Fibroblast of skin of back (primary cell): ENCODE data around the gene HMOX1. TPM values are rescaled to one million over a fixed set of nuclear protein-coding genes. Genes with fewer than 3 reads are reported as not detected.

Experiments
- DNase-seq: peaks from one replicate; pipeline ENCODE4 v3.0.0-alpha.2; 2013
- polyA plus RNA-seq, 2 experiments: library from polyadenylated mRNA; unstranded; fragments of 120-200 nt; gene quantifications; one replicate each; pipeline ENCODE4 v1.2.1, GENCODE V29; 2013; ENCODE audit not compliant: insufficient read length in 2 of 2

The HMOX1 gene, protein sequence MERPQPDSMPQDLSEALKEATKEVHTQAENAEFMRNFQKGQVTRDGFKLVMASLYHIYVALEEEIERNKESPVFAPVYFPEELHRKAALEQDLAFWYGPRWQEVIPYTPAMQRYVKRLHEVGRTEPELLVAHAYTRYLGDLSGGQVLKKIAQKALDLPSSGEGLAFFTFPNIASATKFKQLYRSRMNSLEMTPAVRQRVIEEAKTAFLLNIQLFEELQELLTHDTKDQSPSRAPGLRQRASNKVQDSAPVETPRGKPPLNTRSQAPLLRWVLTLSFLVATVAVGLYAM
- 11.3 TPM for polyA plus RNA-seq (2013, experiment 1 of 2; ENCODE audit: insufficient read length)
- 6.2 TPM for polyA plus RNA-seq (2013, experiment 2 of 2; ENCODE audit: insufficient read length)

DNA sequence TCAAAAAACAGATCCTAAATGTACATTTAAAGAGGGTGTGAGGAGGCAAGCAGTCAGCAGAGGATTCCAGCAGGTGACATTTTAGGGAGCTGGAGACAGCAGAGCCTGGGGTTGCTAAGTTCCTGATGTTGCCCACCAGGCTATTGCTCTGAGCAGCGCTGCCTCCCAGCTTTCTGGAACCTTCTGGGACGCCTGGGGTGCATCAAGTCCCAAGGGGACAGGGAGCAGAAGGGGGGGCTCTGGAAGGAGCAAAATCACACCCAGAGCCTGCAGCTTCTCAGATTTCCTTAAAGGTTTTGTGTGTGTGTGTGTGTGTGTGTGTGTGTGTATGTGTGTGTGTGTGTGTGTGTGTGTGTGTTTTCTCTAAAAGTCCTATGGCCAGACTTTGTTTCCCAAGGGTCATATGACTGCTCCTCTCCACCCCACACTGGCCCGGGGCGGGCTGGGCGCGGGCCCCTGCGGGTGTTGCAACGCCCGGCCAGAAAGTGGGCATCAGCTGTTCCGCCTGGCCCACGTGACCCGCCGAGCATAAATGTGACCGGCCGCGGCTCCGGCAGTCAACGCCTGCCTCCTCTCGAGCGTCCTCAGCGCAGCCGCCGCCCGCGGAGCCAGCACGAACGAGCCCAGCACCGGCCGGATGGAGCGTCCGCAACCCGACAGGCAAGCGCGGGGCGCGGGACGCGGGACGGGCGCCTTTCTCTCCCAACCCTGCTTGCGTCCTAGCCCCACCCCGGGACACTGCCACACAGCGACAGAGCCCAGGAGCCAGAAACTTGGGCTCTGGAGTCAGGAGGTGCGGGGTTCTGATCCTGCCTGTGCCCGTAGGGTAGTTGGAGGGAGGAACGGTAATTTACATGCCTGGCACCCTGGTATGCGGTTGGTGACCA is at the start of gene HMOX1:
Gene HMOX1 (plus strand): TSS at position 560 of the 887 bp plus-strand sequence. CDS start 78 bp downstream, at position 638.
- peak; percentile 88 for DNase-seq

DNA sequence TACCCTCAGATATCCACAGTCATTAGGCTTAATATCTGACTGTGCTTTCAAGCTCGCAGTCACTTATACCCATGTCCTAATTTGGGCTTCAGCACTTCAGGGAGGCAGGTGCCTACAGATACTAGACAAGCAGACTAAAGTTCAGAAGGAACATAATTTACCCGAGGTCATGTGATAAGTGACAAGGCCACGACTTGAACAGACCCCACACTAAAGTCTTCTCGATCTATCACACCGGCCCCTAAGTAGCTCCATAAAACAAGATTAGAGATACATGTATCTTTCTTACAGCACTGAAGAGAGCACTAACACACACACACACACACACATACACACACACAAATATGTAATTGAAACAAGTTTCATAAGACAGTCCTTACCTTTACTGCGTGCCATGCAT is 48.6 kb upstream of the HMOX1 start:
- DNase-seq: no peak

DNA sequence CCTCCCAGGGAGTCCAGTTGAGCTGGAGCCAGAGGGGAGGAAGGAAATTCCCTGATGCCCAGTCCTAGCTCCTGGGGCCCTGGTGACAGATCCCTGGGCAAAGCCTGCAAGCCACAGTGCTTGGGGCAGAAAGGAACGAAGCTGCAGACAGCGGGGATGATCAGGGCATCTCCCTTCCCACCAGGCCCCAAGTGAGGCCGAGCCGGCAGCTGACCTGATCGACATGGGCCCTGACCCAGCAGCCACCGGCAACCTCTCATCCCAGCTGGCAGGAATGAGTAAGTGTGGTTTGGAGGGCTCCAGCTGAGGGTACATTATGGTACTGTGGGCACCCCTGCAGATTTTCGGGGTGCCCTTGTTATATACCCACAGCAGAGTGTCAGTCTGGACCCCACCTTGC is 47.7 kb upstream of the HMOX1 start:
- DNase-seq: no peak

DNA sequence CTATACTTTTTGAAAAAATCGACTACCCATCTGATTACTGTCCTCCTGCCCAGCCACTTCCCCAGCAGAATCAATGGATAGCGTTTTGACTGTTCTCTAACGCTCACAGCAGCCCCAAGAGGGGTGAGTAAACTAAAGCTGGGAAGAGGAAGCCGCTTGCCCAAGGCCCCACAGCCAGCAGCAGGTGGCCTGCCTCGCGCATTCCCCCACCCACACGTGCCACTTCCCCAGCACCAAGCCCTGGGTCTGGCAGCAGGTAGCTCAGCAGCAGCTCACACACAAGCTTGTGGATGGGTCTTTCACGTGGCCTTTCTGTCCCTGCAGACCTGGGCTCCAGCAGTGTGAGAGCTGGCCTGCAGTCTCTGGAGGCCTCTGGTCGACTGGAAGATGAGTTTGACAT is 46.9 kb upstream of the HMOX1 start:
- DNase-seq: no peak

DNA sequence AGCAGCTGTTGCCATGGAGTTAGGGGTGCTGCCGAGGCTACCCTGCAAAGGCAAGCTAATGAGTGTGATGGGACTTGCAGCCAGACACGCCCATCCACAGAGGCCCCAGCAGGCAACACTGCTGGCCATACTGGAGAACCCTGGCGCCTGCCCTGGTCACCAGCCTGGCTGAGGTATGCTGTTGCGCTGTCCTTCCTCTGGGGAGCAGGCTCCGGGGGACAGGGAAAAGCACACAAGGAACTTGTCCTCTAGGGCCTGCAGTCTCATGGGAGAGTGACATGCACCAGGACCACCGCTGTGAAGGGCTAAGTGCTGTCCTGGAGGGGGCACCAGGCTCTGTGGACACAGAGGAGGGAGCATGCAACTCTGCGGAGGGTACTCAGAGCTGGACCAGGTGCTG is 45.4 kb upstream of the HMOX1 start:
- DNase-seq: no peak

DNA sequence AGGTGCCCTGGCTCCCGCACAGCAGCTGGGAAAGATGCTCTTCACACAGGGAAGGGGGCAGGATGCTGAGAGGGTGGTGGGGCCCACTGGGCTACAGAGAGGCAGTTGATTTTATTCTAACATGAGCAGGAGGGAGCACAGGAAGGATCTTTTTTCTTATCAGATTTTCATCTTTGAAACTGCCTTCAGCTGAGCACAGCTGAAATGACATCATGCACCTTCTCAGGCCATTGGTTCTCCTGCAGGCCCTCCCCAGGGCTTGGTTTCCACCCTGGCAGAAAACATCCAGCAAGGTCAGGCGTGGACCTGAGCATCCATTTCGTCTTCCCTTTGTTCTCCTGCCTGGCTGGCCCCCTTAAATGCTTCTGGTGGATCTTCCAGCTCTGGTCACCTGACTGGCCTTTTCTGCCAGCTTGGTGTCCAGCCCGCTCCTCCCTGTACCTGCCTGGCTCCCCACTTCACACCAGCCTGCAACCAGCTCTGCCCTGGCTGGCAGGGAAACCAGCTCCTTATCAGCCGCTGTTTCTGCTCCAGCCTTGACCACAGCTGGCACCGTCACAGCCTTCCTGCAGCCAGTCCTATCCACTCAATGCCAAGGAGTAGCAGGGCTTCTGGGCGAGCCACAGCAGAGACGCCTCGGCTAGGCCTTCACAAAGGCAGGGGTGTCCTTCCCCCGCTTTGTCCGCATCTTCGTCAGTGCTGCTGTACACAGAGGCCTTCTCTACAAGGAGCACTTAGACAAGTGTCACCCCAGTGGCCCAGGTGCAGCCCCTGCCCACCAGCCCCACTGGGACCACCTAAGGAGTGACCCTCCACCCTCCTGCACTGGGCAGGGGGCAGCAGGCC is 44.7 kb upstream of the HMOX1 start:
- DNase-seq: no peak

DNA sequence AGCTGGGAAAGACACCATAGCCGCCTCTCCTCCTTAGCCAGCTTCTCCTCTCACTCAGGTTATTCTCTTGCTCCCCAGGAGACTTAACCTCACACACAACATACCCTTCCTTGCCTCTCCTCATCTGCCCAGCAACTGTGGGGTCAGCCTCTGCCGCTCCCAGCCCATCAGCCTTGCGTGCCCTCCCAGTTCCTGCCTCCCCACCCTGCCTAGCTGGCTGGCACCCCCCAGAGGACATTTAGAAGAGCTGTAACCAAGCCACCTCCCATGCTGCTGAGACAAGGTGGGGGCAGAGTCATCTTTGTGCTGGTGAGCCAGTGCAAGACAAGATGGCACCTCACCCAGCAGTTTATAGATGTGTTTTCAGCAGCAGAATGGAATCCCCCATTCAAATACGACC is 43.0 kb upstream of the HMOX1 start:
- DNase-seq: no peak

DNA sequence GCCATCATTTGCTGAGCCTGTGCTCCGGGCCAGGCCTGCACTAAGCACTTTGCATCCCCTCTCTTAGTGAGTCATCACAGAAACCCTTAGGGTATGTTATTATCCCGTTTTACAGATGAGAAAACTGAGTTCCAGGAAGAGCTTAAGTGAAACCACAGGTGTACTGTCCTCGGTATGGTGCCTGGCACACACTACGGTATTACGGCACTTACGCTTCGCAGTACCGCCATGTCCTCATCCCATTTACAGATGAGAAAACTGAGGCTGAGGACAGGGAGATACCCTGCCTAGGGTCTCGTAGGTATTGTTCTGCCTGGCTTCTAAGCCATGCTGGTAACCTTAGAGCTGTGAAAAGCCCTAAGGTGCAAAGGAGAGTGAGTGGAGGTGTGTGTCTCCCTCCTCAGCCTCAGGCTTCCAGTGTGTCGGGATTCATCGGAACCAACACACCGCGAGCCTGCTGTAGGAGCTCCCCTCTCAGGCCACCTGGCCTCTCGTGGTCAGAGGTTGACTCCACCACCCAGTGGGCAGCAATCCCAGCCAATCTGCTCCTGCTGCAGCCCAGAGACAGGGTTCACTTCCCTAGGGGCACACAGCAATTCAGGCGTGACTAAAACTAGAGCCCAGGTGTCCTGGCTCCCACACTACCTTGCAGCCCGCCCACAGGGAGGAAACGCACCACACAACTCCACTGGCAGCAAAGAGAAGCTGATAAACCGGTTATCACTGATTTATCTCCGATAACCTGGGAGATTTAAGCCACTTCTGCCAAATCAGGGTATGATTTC is 39.6 kb upstream of the HMOX1 start:
- DNase-seq: no peak

DNA sequence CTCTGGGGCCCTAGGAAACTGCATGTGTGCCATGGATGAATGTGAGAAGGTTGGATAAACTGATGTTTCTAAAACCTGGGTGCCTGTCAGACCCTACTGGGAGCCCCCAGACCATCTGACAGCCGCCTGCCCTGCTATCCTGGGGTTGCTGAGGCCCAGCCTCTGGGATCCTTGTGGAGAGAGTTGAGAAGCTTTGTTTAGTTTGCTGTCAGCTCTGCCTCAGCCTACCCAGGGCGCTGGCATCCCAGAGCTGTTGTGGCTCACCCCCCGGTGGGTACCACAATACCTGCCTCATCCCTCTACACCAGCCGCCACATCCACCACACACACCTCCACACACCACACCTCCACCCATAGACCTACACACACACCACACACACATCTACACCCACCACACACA is 38.5 kb upstream of the HMOX1 start:
- no peak for DNase-seq

DNA sequence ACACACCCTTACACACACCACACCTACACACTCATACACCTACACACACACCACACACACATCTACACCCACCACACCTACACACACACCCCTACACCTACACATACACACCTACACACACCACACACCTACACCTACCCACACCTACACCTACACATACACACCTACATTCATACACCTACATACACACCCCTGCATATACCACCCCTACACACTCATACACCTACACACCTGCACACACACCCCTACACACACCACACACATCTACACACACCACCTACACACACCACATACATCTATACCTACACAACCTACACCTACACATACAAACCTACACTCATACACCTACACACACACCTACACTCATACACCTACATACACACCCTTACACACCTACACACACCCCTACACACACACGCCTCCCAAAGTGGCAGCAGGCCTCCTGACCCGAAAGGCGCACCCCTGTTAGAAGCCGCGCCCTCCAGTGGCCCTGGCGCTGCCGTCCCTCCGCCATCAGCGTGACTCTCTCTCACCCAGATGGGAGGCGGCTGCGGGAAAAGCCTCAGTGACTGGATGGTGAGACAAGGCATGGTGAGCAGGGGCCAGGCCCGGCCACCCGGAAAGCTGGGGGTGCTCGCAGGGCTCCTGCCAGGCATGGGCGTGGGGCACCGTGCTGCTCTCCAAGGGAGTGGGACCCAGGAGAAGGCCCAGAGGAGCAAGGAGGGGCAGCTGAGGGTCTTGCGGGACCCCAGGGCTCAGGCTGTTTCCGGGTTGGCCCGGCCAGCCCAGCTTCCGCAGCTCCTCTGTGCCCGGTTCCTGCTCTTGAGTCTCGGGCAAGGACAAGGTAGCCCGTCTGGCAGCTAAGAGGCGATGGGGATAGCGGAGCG is 37.0 kb upstream of the HMOX1 start:
- no peak for DNase-seq

DNA sequence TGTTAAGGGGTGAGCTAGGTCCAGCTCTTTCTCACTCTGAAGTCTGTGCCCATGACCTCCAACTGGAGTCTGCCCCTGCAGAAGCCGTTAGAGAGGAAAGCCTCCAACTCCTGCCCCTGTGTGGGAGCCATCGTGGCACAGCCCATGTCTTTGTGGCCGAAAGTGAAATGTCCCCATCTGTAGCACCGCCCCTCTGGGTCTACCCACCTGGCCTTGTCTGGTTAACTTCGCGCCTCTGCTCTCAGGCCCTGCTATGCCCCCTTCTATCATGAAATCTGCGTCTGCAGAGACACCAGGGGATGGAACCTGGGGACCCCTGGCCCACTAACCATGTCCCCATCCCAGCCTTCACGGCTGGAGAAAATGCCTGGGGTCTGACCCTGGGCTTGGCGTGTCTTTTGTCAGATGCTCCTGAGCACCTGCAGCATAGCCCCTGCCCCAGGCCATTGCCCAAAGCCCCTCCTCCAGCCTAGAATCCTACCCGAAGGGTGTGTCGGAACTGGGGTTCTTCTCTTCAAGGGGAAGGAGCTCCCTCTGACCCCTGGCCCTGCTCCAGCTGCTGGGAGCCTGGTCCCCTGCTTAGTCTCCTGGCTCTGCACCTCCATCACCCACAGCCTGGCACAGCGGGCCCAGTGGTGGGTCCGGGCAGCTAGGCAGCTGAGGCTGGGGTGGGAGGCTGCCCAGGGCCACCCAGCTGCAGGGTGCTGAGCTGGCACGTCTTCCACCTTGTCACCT is 35.8 kb upstream of the HMOX1 start:
- no peak for DNase-seq

DNA sequence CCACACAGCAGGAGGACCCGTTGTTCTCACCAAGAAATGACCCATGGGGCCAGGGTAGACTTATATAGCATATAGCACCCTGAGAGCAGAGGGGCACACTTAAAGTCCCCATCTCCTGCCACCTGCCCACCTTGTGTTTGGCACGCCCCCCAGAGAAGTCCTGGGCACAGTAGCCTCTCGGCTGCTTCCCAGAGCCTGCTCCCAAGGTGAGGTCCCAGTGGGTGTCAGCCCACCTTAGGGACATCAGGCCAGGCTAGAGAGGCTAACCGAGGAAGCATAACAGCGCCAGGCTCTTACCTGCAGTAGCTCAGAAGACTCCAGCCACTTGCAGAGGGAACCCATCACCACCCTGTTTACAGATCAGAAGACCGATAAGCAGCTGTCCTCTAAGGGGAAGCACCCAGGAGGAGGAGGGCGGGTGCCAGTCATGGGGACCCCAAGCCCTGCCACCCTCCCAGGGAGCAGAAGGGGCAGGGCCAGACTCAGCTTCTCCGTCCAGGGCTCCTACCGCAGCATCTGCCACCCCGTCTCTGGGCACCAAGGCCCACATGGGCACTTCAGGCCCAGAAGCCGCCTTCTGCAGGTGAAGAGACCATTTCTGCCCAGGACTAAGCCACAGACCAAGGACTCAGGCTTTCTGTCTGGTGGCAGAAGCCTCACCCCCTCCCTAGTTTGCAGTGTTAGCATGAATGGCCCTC is 34.9 kb upstream of the HMOX1 start:
- DNase-seq: no peak

DNA sequence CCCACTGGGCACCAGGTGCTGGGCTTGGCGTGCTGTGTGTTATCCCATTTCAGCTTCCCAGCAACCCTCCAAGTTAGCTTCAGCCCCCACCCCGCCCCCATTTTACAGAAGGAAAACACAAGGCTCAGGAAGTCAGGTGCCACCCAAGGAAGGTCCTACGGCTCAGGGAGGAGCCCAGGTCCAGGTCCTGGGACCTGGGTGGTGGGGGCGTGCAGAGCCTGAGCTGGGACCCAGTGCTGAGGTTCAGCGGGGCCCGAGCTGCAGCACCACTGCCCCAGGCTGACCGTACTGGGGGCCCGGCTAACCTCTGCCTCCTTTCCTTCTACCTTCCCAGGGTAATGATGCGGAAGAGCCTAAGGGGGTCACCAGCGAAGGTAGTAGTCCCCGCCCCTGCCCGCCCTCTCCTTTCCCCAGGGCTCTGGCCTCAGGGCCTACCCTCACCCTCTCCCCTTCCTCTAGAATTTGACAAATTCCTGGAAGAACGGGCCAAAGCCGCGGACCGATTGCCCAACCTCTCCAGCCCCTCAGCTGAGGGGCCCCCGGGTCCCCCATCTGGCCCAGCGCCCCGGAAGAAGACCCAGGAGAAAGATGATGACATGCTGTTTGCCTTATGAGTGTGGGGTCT is 34.2 kb upstream of the HMOX1 start:
- DNase-seq: no peak

DNA sequence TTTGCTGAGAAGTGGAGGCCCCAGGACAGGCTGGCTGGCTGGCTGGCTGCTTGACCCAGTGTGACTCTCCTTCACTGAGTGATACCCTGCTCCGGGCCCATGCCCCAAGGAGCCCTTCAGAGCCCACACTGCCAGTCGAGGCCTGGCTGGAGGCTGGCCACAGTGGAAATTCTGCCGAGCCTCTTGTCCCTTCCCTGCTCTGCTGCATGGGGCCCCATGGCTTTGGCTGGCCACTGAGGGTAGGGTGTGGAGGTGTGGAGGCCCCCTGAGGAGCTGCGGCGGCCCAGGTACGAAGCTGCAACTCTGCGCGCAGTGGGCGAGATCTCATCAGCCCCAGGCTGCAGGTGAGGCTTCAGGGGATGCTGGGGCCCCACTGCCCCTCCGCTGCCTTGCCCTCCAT is 33.4 kb upstream of the HMOX1 start:
- DNase-seq: no peak

DNA sequence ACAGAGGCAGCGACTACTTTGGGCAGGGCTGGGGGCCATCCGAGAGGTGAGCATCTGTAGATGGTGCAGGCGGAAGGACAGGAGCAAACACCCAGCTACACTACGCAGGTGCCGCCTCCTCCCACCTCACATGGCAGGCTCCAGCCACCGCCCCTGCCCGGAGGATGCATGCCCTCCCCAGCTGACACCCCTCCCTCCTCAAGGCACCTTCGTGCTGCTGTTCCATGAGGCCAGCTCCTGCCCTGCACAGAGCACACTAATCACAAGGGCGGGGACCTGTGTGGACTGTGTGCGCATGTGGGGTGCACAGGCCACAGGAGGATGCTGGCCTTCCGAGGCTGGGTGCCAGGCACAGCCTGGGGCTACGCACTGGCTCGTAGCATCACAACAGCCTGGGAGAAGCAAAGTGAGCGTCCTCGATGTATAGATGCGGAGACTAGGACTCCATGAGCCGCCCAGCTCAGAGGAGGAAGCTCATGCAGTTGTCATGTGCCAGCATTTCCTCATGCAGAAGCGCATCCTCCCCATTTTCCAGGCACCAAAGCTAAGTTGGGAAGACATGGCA is 32.8 kb upstream of the HMOX1 start:
- DNase-seq: no peak

DNA sequence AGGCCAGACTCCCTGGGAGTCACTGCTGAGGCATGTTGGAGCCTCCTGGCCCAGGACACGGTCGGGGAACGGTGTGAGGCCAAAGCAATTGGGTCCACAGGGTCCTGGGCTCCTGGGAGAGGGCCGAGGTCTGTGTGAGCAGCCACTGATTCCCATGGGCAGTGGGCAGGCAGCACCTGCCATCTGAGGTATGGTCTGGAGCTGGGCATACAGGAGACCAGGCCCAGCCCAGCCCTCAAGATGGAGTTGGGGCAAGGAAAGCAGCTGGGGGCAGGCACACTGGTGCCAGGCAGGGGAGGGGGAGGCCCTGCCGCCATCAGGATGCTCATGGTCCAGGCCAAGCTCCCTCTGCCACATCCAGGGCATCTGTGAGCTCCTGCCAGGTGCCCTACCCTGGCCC is 32.2 kb upstream of the HMOX1 start:
- no peak for DNase-seq

DNA sequence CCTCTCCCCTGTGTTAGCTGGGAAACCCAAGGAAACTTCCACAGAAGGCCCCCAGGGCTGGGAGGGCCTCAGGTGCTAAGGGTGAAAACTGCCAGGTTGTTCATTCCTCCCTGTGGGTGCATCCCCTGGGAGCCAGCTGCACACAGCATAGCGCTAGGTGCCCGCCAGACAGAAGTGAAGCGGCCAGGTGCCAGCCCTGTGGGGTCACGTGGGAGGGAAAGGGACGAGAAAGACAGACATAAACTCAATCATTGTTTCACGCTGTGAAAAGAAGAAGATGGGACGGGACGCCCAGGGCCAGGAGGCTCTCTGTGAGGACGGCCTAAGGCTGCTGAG is 31.6 kb upstream of the HMOX1 start:
- DNase-seq: no peak

DNA sequence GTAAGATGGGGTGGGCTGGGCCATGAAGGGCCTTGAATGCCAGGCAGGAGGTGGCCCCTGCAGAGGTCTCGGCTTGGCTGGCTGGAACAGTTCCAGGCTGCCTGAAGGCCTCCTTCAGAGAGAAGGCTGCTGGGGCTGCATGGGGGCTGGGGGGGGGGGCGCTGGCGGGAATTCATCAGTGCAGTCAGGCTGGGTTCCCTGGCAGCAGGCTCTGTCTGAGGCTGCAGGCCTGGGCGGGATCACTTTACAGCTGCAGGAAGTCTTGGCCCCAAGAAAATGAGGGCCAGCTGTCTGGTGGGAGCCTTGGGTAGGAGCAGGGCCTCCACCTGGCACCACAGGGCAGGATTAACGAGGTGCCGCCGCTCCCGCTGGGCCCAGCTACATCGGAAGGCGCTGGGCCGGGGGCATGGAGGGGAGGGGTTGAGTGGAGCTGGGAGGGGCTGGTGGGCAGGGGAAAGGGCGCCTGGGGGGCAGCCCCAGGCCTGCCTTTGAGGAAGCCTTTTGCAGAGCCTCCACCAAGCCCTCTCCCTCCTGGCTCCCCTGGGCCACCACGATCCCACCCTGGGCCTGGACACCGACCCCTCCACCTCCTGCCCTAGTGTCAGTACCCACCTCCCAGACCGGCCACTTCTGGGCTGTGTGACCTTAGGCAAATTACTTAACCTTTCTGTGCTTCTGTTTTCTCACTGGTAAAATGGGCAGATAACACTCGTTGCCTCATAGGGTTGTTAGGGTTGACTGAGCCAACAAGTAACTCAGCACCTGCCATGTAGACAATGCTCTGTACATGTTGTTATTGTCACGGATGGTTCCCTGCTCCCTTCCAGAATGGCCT is 31.0 kb upstream of the HMOX1 start:
- DNase-seq: no peak
